ENCODE measurements around the gene TESK2.

TESK2 gene

GRCh38 chr1:45303520-45304310 is 187.2 kb downstream of the TESK2 start:
- DNase-seq (ENCODE audit: low read depth): peak; percentile 94

GRCh38 chr1:45302505-45303150 is 188.3 kb downstream of the TESK2 start:
- no peak for DNase-seq (ENCODE audit: low read depth)

GRCh38 chr1:45300669-45300997 is 190.3 kb downstream of the TESK2 start:
- no peak for DNase-seq (ENCODE audit: low read depth)

GRCh38 chr1:45299981-45300668 is 190.8 kb downstream of the TESK2 start:
- peak; percentile 44 for DNase-seq (ENCODE audit: low read depth)

- DNase-seq (ENCODE audit: low read depth): no peak
Observed at GRCh38 chr1:45299296-45299695, 191.7 kb downstream of the TESK2 start.

- no peak for DNase-seq (ENCODE audit: low read depth)
Observed at GRCh38 chr1:45297666-45298356, 193.2 kb downstream of the TESK2 start.
